Measurements from ENCODE around the gene IQGAP2.

The IQGAP2 gene

DNA sequence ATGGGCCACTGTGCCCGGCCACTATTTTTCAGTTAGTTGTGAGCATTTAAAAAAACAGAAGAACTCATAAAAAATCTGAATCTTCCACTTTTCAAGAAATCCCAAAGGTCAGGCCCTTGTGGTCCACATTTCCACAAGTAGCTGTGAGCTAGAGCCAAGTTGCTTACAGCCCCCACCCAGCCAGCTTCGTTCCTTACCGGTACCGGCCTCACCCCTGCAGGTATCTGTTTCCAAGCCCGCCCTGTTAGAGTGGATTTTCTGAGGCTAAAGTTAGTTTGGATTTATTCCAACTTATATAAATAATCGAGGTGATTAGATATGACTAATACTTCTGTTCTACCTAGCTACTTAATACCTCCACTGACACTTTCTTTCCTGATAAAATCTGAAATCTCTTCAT is 139.2 kb downstream of the IQGAP2 start:
- H3K4me3 ChIP-seq (ENCODE audit: low read depth, low read length), result no peak overlapping the region

DNA sequence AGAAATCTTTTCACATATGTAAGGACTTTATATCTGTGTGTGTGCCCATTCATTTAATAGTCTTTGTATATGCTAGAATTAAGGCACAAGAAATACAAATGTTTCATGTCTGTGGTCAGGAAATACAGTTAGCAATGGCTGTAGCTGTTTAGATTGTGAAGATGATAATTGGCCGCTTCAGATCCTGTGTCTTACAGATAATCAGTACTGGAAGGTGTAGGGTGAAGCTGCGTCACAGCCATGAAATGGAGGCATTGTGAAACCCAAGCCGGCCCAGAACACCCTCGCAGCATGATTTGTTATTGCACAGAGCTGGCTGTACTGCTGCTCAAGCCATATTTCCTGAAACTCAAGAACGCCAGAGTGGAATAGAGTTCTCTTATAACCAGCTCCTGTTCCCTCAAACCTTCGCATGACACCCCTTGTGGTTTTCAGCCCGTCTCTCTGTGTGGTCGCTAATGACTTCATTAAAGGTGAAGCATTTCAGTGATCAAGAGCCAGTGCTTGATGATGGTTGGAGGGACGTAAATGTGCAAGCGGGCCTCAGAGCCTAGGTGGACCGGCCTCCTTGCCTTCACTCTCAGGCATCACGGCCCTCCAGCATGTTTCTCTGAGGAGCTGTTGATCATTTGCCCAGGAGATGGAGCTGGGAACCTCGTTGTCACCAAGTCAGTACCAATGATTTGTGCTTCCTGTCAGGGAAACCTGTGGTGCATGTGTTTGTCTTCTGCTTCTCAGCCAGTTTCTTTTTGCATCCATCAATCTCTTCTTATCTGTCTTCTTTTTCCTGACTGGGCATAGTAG is 140.0 kb downstream of the IQGAP2 start:
- no peak overlapping the region for H3K4me3 ChIP-seq (ENCODE audit: low read depth, low read length)
- TF ChIP-seq, protein P1, sequence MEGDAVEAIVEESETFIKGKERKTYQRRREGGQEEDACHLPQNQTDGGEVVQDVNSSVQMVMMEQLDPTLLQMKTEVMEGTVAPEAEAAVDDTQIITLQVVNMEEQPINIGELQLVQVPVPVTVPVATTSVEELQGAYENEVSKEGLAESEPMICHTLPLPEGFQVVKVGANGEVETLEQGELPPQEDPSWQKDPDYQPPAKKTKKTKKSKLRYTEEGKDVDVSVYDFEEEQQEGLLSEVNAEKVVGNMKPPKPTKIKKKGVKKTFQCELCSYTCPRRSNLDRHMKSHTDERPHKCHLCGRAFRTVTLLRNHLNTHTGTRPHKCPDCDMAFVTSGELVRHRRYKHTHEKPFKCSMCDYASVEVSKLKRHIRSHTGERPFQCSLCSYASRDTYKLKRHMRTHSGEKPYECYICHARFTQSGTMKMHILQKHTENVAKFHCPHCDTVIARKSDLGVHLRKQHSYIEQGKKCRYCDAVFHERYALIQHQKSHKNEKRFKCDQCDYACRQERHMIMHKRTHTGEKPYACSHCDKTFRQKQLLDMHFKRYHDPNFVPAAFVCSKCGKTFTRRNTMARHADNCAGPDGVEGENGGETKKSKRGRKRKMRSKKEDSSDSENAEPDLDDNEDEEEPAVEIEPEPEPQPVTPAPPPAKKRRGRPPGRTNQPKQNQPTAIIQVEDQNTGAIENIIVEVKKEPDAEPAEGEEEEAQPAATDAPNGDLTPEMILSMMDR (conservative IDR thresholded peaks at IDR 0.05; ENCODE audit: low read depth, low read length), result no peak
- peak; percentile 84 for DNase-seq (ENCODE audit: low read depth)

More for the DNA sequence above, 139.2 kb downstream of the IQGAP2 start:
- no peak for DNase-seq (ENCODE audit: low read depth)
- TF ChIP-seq, protein P1 (conservative IDR thresholded peaks at IDR 0.05; ENCODE audit: low read depth, low read length), result no peak

DNA sequence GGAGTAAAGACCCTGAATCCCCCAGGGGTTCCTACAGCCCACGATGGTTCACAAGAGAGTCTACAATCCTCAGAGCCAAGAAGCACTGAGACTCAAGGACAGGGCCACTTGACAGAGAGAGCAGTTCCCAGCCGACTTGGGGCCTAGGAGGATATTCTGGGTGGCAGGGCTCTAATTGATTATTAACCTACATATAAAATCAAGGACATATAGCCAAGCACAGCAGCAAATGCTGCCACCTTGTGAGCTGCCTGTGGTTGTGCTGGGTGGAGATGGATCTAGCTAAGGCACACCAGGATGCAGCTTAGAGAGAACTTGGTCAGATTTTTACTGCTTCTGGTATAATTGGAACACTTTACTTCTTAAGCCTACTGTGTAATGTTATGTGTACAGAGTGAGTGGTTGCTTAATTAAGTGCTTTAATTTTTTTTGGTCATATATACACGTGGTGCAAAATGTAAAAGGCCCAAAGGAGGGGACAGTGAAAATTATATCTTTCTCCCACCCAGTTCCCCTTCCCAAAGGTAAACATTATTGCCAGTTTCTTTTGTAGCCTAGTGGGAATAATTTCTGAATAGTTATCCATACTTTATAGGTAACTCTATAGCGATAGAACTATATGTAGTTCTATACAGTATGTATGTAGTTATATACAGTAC is 141.3 kb downstream of the IQGAP2 start:
- DNase-seq (ENCODE audit: low read depth), result peak; percentile 73
- H3K4me3 ChIP-seq (ENCODE audit: low read depth, low read length), result no peak overlapping the region
- TF ChIP-seq, protein P1 (conservative IDR thresholded peaks at IDR 0.05; ENCODE audit: low read depth, low read length), result peak; percentile 84

DNA sequence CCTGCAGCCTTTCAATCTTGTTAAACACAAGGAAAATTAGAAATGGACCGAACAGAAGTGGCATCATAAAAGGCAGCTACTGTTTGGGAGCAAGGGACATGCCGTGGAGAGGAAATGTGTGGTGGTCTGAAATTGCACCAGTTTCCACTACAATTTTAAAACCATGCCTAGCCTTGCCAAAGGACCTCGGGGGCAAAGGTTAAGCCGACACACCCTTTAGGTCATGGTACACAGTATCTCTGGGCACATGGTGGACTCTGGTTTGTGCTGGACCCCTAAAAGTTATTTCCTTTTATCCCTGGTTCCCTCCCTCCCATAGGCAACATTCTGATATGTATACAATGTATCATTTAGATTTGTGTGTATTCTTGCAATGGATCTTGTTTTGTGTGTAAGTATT is 142.1 kb downstream of the IQGAP2 start:
- TF ChIP-seq, protein P1 (conservative IDR thresholded peaks at IDR 0.05; ENCODE audit: low read depth, low read length), result no peak
- H3K4me3 ChIP-seq (ENCODE audit: low read depth, low read length), result no peak overlapping the region
- no peak for DNase-seq (ENCODE audit: low read depth)

DNA sequence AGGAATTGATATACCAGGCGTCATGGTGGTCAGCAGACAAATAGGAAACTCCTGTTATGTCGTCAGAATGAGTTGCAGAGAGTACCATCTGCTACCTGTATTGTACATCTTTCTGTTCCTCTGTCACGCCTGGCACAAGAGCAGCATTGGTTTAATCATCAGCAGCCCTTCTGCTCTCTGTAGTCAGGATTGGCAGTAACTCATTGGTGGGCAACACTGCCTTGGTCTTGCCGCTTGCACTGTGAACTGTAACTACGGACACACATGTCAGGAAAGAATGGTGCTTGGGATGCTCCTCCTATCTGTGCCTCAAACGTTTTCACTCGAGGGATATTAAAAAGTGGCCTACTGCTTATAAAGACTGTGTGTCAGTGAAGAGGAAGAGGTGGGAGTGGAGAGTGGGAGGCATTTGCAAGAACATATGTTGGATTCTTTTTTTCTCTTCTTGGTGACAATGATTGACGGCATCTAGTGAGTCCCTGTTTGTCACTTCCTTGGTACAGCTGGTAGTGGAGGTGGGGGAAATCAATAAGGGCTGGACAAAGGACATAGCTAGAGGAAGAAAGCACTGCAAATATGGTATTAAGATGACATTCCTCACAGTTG is 143.5 kb downstream of the IQGAP2 start:
- H3K4me3 ChIP-seq (ENCODE audit: low read depth, low read length), result no peak overlapping the region
- TF ChIP-seq, protein P1 (conservative IDR thresholded peaks at IDR 0.05; ENCODE audit: low read depth, low read length), result no peak
- no peak for DNase-seq (ENCODE audit: low read depth)

DNA sequence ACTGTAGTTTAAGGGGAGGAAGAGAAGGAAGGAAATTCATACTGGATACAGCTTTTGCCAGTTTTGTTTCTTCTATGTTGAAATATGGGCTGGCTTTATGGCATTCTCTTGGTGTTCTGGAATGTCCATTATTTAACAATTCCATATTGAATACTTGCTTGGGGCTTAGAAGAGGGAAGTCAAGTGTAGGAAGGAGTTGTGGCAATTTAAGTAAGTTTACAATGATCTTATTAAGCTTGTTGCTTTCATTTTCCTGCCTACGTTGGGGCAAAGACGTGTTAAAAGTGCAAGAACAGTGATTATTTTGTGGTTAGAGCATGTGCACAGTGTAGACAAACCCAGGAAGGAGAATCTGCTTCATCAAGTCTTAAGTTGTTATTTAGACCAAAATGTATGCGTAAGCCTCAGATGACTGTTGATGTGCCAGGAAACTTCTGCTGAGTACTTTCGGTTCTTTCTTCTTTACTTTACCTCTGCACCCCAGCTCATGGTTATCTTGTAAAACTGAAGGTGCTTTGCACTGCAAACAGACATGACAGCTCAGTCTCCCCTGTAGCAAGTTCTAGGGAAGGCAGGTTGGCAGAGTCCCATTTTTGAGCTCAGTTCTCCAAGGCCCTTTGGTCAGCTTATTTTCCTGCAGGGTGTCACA is 144.3 kb downstream of the IQGAP2 start:
- TF ChIP-seq, protein P1 (conservative IDR thresholded peaks at IDR 0.05; ENCODE audit: low read depth, low read length), result no peak
- H3K4me3 ChIP-seq (ENCODE audit: low read depth, low read length), result no peak overlapping the region
- no peak for DNase-seq (ENCODE audit: low read depth)
